ENCODE results near the gene KRTAP20-3. TPM values are rescaled to one million over a fixed set of nuclear protein-coding genes. Genes with fewer than 3 reads are reported as not detected.

Gene KRTAP20-3
- not detected in 2 replicates for total RNA-seq

GRCh38 chr21:30642564-30642963, at the start of gene KRTAP20-3:
TSS of gene KRTAP20-3 (plus strand) at chr21:30642864.

GRCh38 chr21:30598802-30599201, 43.9 kb upstream of the KRTAP20-3 start, which contains the start of gene KRTAP6-2:
TSS of gene KRTAP6-2 (minus strand) at chr21:30598902. CDS start at chr21:30598874, 28 bp downstream.

DNA sequence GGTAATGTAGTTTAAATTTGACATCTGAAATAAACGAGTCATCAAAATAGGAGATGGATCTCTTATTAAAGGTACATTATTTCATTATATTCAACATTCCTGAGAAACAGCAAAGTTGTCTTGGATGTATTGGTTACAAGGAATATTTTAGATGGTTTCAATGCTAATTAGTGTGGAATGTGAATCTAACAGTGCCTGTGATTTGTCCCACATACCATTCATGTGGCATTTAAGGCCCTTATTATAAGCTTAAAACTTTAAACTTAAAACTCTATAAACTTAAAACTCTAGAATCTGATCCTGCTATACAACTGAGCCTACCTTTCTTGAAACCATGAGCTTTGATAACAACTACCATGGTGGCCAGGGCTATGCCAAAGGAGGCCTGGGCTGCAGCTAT, 41.9 kb upstream of the KRTAP20-3 start, which contains the start of gene KRTAP22-1:
TSS of gene KRTAP22-1 (plus strand) at position 301 of the 400 bp plus-strand sequence.

GRCh38 chr21:30613836-30614235, 28.8 kb upstream of the KRTAP20-3 start, which contains the start of gene KRTAP6-1:
TSS of gene KRTAP6-1 (minus strand) at chr21:30613930. CDS start at chr21:30613904, 26 bp downstream.

GRCh38 chr21:30616125-30616524, 26.5 kb upstream of the KRTAP20-3 start, which contains the start of gene KRTAP20-1:
TSS of gene KRTAP20-1 (plus strand) at chr21:30616425. CDS start at chr21:30616455, 30 bp downstream.

GRCh38 chr21:30620522-30620921, 22.1 kb upstream of the KRTAP20-3 start, which contains the start of gene KRTAP20-4:
TSS of gene KRTAP20-4 (plus strand) at chr21:30620627.

GRCh38 chr21:30634906-30635305, 7.8 kb upstream of the KRTAP20-3 start, which contains the start of gene KRTAP20-2:
TSS of gene KRTAP20-2 (plus strand) at chr21:30635206. CDS start at chr21:30635264, 58 bp downstream.

Other genes with a start within 250 kb of the KRTAP20-3 start
- not detected in 2 replicates for gene KRTAP13-1, start 246.8 kb upstream of the KRTAP20-3 start, total RNA-seq
- not detected in 2 replicates for gene KRTAP13-3, start 216.9 kb upstream of the KRTAP20-3 start, total RNA-seq
- gene KRTAP13-4, start 212.6 kb upstream of the KRTAP20-3 start, total RNA-seq = not detected in 2 replicates
- not detected in 2 replicates for gene KRTAP15-1, start 202.6 kb upstream of the KRTAP20-3 start, total RNA-seq
- gene KRTAP19-1, start 162.5 kb upstream of the KRTAP20-3 start, total RNA-seq = not detected in 2 replicates
- gene KRTAP19-2, start 155.4 kb upstream of the KRTAP20-3 start, total RNA-seq = not detected in 2 replicates
- gene KRTAP19-3, start 150.9 kb upstream of the KRTAP20-3 start, total RNA-seq = not detected in 2 replicates
- gene KRTAP19-4, start 145.7 kb upstream of the KRTAP20-3 start, total RNA-seq = not detected in 2 replicates
- not detected in 2 replicates for gene KRTAP19-5, start 140.7 kb upstream of the KRTAP20-3 start, total RNA-seq
- not detected in 2 replicates for gene KRTAP19-6, start 101.0 kb upstream of the KRTAP20-3 start, total RNA-seq
- gene KRTAP19-7, start 81.5 kb upstream of the KRTAP20-3 start, total RNA-seq = not detected in 2 replicates
- not detected in 2 replicates for gene KRTAP22-2, start 52.5 kb upstream of the KRTAP20-3 start, total RNA-seq
- gene KRTAP6-3, start 50.4 kb upstream of the KRTAP20-3 start, total RNA-seq = not detected in 2 replicates
- not detected in 2 replicates for gene KRTAP6-2, start 44.0 kb upstream of the KRTAP20-3 start, total RNA-seq
- gene KRTAP22-1, start 41.8 kb upstream of the KRTAP20-3 start, total RNA-seq = not detected in 2 replicates
- not detected in 2 replicates for gene KRTAP6-1, start 28.9 kb upstream of the KRTAP20-3 start, total RNA-seq
- gene KRTAP20-1, start 26.4 kb upstream of the KRTAP20-3 start, total RNA-seq = not detected in 2 replicates
- gene KRTAP20-4, start 22.2 kb upstream of the KRTAP20-3 start, total RNA-seq = not detected in 2 replicates
- gene KRTAP20-2, start 7.7 kb upstream of the KRTAP20-3 start, total RNA-seq = not detected in 2 replicates
- gene KRTAP21-3, start 75.9 kb downstream of the KRTAP20-3 start, total RNA-seq = not detected in 2 replicates
- gene KRTAP21-2, start 104.4 kb downstream of the KRTAP20-3 start, total RNA-seq = not detected in 2 replicates
- gene KRTAP21-1, start 112.6 kb downstream of the KRTAP20-3 start, total RNA-seq = not detected in 2 replicates
- not detected in 2 replicates for gene KRTAP8-1, start 170.4 kb downstream of the KRTAP20-3 start, total RNA-seq
- gene KRTAP7-1, start 186.9 kb downstream of the KRTAP20-3 start, total RNA-seq = not detected in 2 replicates
- not detected in 2 replicates for gene KRTAP11-1, start 238.7 kb downstream of the KRTAP20-3 start, total RNA-seq

All from mesangial cell (primary cell).